ENCODE results near the gene MGST3. TPM values are rescaled to one million over a fixed set of nuclear protein-coding genes. Genes with fewer than 3 reads are reported as not detected.
"Not testable (repeated sequence)": the region's sequence is repeated elsewhere in the genome, so short reads cannot be mapped to it uniquely, and the experiment has no call there.

Gene MGST3
- total RNA-seq, 2 donors from 2014 or later, result 491 to 509 TPM

GRCh38 chr1:165650981-165651625 is 20.1 kb downstream of the MGST3 start:
- TF ChIP-seq, protein P1, sequence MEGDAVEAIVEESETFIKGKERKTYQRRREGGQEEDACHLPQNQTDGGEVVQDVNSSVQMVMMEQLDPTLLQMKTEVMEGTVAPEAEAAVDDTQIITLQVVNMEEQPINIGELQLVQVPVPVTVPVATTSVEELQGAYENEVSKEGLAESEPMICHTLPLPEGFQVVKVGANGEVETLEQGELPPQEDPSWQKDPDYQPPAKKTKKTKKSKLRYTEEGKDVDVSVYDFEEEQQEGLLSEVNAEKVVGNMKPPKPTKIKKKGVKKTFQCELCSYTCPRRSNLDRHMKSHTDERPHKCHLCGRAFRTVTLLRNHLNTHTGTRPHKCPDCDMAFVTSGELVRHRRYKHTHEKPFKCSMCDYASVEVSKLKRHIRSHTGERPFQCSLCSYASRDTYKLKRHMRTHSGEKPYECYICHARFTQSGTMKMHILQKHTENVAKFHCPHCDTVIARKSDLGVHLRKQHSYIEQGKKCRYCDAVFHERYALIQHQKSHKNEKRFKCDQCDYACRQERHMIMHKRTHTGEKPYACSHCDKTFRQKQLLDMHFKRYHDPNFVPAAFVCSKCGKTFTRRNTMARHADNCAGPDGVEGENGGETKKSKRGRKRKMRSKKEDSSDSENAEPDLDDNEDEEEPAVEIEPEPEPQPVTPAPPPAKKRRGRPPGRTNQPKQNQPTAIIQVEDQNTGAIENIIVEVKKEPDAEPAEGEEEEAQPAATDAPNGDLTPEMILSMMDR (IDR thresholded peaks at IDR 0.05), result no peak
- DNase-seq (ENCODE audit: low spot score), result no peak
- Histone ChIP-seq H3K9me3 (no peaks in the 10 kb centered on the region), H3K27me3 (no peaks in the 10 kb centered on the region), H3K4me3 (no peak overlapping the region), H3K36me3 (peaks cover 54% of the 10 kb centered on the region), H3K27ac (no peak overlapping the region), H3K4me1 (peaks cover 0 to 34% of the 10 kb centered on the region in 2 donors)

DNA sequence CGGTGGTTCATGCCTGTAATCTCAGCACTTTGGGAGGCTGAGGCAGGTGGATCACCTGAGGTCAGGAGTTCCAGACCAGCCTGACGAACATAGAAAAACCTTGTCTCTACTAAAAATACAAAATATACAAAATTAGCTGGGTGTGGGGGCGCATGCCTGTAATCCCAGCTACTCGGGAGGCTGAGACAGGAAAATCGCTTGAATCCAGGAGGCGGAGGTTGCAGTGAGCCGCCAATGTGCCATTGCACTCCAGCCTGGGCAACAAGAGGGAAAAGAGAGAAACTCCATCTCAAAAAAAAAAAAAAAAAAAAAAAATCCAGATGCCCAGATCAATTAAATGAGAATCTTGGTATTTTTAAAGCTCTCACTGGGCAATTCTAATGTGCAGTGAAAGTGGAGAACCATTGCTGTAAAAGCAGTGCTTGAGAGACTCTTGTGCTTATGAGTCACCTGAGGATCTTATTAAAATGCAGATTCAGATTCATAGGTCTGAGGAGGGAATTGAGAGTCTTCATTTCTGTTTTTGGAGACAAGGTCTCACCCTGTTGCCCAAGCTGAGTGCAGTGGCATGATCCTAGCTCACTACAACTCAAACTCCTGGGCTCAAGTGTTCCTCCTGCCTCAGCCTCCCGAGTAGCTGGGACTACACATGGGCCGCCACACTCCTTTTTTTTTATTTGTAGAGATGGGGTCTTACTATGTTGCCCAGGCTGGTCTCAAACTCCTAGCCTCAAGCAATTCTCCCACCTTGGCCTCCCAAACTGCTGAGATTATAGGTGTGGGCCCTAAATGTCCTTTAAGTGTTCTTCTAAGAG is 27.9 kb downstream of the MGST3 start:
- not testable (repeated sequence) for H3K27me3 ChIP-seq; H3K27ac ChIP-seq; DNase-seq (ENCODE audit: low spot score); H3K9me3 ChIP-seq; H3K4me3 ChIP-seq; H3K4me1 ChIP-seq
- H3K36me3 ChIP-seq, result peaks cover 72% of the 10 kb centered on the region

DNA sequence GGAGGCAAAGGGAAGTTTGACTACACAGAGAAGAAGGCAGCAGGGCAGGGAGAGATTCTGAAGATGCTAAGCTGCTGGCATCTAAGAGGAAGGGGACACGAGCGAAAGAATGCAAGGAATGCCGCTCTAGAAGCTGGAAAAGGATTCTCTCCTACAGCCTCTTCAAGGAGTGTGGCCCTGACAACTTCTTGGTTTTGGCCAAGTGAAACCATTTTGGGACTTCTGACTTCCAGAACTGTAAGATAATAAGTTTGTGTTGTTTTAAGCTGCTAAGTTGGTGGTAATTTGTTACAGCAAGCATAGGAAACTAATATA is 28.5 kb downstream of the MGST3 start:
- H3K27ac ChIP-seq, result no peak overlapping the region

DNA sequence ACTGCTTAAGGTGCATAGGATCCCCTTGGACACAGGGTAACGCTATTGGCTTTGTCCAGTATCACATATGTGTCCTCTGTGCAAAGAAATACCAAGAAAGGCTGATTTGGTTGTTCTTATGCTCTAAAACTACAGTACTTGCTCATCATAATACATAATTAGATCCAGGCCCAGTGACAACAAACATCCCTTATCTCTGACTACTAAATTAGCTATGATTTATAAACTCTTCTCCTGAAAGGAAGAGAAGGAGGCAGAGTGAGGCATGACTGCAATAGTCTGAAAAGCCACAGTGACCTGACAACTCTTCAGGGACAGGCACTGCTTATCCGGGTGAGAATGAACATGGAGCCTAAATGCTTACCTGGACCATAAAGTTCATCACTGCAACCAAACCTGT is 30.7 kb downstream of the MGST3 start:
- Histone ChIP-seq H3K27ac (no peak overlapping the region), H3K4me1 (peaks cover 0 to 7% of the 10 kb centered on the region in 2 donors), H3K4me3 (no peak overlapping the region), H3K36me3 (peaks cover 62% of the 10 kb centered on the region), H3K27me3 (no peaks in the 10 kb centered on the region), H3K9me3 (no peaks in the 10 kb centered on the region)
- no peak for DNase-seq (ENCODE audit: low spot score)
- TF ChIP-seq, protein P1 (IDR thresholded peaks at IDR 0.05), result no peak

More for the DNA sequence above, 28.5 kb downstream of the MGST3 start:
- no peaks in the 10 kb centered on the region for H3K4me1 ChIP-seq
- TF ChIP-seq, protein P1 (IDR thresholded peaks at IDR 0.05), result no peak
- no peak for DNase-seq (ENCODE audit: low spot score)
- H3K27me3 ChIP-seq, result no peaks in the 10 kb centered on the region
- H3K4me3 ChIP-seq, result no peak overlapping the region
- H3K9me3 ChIP-seq, result no peaks in the 10 kb centered on the region
- H3K36me3 ChIP-seq, result peaks cover 72% of the 10 kb centered on the region

- TF ChIP-seq, protein P1 (IDR thresholded peaks at IDR 0.05), result no peak
- no peak for DNase-seq (ENCODE audit: low spot score)
- Histone ChIP-seq H3K9me3 (no peaks in the 10 kb centered on the region), H3K27ac (no peak overlapping the region), H3K27me3 (no peaks in the 10 kb centered on the region), H3K4me1 (peaks cover 0 to 8% of the 10 kb centered on the region in 2 donors), H3K4me3 (no peak overlapping the region), H3K36me3 (peaks cover 61% of the 10 kb centered on the region)
These were observed 31.2 kb downstream of the MGST3 start for GRCh38 chr1:165662186-165662585.

- Histone ChIP-seq H3K4me3 (no peak overlapping the region), H3K9me3 (no peaks in the 10 kb centered on the region), H3K4me1 (peaks cover 0 to 8% of the 10 kb centered on the region in 2 donors), H3K27ac (no peak overlapping the region), H3K36me3 (peaks cover 65% of the 10 kb centered on the region), H3K27me3 (no peaks in the 10 kb centered on the region)
- DNase-seq (ENCODE audit: low spot score), result no peak
- TF ChIP-seq, protein P1 (IDR thresholded peaks at IDR 0.05), result no peak
These were observed 35.3 kb downstream of the MGST3 start for GRCh38 chr1:165666152-165666825.
